Loucy (cell line): ENCODE measurements around the gene LAMB1.

Source experiments
- EZH2phosphoT487 ChIP-seq: fragments of 200-600 bp; IDR thresholded peaks from 2 replicates; pipeline ENCODE4 v1.6.1; 2018; ENCODE audit warnings: antibody characterized with exemption, mild to moderate bottlenecking, moderate library complexity, borderline replicate concordance
- TF ChIP-seq, protein P1 (sequence below): fragments of 200-600 bp; sonication (generic); conservative IDR thresholded peaks from 2 replicates; pipeline ENCODE4 v1.5.1; 2014; ENCODE audit warnings: mild to moderate bottlenecking, antibody characterized with exemption, low read length

DNA sequence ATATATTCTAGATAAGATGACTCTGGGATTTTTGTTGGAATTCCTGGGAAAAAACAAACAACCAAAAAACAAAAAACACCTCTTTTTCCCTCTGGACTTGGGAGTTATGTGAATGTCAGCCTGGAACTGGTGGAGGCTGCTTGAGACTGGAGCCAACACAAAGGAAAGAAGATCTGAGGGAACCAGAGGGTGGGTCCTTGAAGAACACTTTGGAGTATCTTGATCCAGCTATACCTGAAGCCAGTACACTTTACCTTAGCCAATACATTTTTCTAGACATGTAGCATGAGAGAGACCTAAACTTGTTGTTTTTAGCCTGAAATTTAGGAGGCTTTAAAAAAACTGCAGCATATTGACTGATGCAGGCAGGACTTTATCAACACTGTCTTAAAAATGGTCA is 5.9 kb upstream of the LAMB1 start:
- TF ChIP-seq, protein P1, sequence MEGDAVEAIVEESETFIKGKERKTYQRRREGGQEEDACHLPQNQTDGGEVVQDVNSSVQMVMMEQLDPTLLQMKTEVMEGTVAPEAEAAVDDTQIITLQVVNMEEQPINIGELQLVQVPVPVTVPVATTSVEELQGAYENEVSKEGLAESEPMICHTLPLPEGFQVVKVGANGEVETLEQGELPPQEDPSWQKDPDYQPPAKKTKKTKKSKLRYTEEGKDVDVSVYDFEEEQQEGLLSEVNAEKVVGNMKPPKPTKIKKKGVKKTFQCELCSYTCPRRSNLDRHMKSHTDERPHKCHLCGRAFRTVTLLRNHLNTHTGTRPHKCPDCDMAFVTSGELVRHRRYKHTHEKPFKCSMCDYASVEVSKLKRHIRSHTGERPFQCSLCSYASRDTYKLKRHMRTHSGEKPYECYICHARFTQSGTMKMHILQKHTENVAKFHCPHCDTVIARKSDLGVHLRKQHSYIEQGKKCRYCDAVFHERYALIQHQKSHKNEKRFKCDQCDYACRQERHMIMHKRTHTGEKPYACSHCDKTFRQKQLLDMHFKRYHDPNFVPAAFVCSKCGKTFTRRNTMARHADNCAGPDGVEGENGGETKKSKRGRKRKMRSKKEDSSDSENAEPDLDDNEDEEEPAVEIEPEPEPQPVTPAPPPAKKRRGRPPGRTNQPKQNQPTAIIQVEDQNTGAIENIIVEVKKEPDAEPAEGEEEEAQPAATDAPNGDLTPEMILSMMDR = no peak
- no peak for TF ChIP-seq EZH2phosphoT487
